Stimulated activated CD4-positive, alpha-beta T cell treated with anti-CD3 and anti-CD28 coated beads, Interleukin-1b, Interleukin-23, amount 100 ng/mL, for 24 hours (primary cell): ENCODE measurements around the gene RIN3.

Experiments used
- DNase-seq, 4 experiments: peaks; one replicate each; pipeline ENCODE4 v3.0.0-alpha.2; 2020; ENCODE audit warnings: low read depth in 4 of 4, low spot score in 1 of 4

RIN3 gene

DNA sequence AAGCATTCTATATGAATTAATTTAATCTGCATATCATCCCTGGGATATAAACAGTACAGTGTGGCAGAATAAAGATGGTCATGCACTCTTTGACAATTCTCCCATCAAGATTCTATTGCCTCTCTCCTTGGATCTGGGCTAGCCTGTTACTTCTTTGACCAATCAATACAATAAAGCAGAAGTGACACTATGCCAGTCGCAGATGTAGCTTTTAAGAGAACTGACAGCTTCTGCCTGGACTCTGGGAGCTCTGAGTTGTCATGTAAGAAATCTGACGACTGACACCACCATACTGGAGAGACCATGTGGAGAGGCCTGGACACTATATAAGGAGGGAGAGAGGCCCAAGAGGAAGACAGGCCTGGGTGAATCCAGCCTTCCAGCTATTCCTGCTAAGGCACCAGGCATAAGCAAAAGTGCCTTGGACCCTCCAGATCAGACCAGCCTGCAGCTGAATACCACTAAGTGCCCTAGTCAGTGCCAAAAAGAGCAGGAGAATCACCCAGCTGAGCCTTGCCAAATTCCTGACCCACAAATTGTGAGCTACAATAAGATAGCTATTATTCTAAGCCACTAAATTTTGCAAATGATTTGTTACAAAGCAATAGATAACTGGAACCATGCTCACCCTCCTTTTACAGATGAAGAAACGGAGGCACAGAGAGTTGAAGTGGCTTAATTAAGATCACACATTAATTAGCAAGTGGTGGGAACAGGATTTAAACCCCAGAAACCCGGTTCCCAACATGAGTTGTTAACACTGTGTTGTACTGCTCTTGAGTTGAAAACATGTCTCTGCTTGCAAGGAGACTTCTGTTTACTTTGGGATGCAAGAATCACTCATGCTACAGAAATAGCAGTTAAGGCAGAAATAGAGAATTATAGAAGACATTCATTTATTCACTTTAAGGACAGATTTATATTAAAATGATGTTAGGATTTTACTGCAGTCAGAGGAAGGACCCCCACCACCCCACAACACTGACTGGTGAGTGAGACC lies 84.6 kb downstream of the RIN3 start:
- no peak for DNase-seq

GRCh38 chr14:92599811-92600210 lies 86.2 kb downstream of the RIN3 start:
- DNase-seq: no peak

GRCh38 chr14:92600318-92601053 lies 86.9 kb downstream of the RIN3 start:
- DNase-seq: no peak

DNA sequence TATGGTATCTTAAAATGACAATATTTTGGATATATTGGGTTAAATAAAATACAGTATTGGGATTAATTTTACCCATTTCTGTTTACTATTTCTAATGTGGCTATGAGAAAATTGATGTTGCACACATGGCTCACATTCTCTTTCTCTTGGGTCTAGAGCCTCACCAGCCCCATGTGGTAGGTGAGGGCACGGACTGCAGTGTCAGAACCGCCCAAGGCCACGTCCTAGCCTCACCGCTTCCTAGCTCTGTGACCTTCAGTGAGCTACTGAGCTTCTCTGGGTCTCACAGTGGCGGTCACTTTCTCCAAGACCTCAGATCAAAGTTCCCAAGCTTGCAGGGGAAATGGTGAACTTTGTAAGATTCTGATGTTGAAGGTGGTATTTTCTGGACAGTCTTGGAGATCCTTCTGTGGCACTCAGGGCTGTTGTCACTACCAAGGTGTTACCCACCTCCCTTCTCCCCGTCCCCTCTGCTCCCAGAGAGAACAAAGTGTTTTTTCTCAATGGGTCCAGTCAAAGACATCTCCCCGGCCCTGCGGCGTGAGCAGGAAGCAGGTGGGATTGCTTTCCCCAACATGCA lies 87.6 kb downstream of the RIN3 start:
- no peak for DNase-seq

- DNase-seq: no peak
Measured at GRCh38 chr14:92601757-92602417, 88.3 kb downstream of the RIN3 start.

DNA sequence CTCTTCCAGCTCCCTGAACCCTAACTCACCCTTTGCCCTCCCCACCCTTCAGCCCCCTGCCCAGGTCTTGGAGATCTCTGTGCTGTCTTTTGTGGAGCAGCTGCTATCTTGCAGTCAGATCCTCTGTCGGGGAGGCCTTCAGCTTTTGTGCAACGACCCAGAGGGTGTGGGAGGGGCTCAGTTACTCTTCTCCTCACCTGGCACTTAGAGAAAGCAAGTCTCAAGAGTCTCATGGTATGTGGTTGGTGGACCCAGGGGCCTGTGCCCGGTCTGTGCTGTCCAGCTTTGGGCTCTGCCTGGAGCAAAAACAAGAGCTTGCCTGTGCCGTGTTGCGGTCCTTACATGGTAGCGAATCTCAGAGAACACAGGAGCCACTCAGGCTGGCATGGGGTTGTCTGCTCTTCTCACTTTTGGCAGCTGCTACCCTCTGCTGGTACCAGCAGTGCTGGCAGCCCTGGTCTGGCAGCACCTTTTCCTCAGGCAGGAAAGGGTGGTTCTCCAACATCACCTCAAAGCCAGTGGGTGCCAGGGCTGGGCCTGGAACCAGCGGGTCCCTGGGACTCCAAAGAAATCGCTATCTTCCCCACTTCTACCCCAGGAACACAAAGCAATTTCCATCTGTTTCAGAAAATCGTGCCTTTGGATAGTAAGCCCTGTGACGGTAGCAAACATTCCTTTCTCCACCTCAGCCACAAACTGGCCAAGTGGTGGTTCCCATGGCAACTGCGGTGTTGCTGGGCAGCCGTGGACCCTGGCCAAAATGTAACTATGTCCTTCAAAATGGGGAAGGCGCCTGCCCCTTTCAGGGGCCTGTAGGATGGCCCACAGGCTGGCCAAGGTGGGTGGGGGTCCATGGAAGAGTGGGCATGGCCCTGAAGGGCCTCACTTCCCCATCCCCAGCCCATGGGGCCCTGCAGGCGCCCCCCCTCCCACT lies 90.0 kb downstream of the RIN3 start:
- DNase-seq: peak in 1 of 4 experiments; percentile 15

GRCh38 chr14:92605274-92605940 lies 91.8 kb downstream of the RIN3 start:
- no peak for DNase-seq

GRCh38 chr14:92607251-92607650 lies 93.7 kb downstream of the RIN3 start:
- no peak for DNase-seq

DNA sequence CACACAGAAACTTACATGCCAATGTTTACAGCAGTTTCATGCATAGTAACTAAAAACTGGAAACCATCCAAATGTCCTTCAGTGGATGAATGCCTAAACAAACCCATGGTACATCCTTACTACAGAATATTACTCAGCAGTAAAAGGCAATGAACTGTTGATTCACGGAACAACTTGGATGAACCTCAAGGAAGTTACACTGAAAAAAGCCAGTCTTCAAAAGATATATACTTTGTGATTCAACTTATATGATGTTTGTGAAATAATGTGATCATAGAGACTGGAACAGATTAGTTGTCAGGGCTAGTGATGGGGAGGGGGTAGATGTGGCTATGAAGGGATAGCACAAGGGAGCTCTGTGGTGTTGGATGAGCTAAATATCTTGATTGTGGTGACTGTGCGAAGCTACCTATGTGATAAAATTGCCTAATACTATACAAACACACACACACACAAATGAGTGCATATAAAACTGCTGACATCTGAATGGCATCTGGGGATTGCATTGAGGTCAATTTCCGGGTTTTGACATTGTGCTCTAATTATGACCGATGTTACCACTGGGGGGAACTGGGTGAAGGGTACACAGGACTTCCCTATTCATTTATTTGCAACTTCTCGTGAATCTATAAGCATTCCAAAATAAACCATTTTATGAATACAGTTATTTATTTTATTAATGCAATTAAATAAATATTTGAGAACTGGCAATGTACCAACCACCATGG lies 94.3 kb downstream of the RIN3 start:
- DNase-seq: no peak

DNA sequence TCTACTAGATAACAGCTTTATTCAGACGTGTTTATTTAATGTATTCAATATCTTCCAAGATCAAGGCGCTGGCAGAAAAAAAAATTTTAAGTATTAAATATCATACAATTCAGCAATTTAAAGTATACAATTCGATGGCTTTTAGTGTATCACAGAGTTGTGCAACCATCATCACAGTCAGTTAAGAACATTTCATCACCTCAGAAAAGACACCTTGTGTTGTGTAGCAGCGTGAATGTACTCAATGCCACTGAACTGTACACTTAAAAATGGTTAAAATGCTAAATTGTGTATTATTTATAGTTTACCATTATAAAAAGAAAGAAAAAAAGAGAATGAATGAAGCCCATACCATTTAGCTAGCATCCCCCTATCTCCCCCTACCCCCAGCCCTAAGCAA lies 96.4 kb downstream of the RIN3 start:
- DNase-seq: no peak

- DNase-seq: no peak
Measured at GRCh38 chr14:92610849-92611271, 97.3 kb downstream of the RIN3 start.

- DNase-seq: peak in 3 of 4 experiments; percentile 47 to 50 (median 48)
Measured at GRCh38 chr14:92613008-92613658, 99.6 kb downstream of the RIN3 start.

DNA sequence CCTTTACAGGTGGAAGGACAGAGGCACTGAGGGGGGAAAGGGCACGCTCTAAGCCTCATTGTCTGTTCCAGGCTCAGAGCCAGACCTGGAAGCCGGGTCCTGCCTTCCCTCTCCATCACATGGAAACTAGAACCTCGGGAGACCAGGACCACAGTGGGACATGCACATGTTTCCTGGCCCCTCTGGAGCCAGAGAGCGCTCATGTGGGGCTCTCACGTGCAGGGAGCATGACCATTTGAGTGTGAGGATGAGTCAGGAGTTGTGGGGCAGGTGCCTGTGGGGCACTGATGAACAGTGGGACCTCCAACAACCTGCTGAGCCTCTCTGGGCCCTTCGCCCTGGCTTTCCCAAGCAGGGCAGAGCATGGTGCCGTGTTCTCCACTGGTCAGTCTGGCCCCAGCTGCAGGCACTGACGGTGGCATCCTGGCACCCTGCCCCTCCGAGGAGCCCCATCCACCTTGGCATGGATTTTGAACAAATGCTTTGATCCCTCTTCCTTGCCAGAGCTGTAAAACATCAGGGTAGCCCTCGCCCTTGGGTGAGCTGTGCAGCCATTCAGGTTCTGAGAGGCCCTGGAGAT lies 100.2 kb downstream of the RIN3 start:
- no peak for DNase-seq

GRCh38 chr14:92615451-92615850 lies 101.9 kb downstream of the RIN3 start:
- DNase-seq: peak in 3 of 4 experiments; percentile 9 to 25 (median 13)

DNA sequence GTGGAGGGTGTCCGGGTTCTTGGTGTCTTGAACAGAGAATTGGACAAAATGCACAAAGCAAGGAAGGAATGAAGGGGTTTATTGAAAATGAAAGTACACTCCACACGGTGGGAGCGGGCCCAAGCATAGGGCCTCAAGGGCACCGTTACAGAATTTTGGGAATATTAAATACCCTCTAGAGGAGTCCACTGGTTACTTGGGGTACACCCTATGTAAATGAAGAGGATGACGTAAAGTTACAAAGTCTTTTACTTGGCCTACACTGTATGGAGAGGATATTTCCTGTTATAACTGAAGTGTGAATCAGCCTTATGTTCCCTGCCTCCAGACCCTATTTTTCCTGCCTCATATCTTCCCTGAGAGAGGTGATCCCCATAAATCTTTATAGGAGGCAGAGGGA lies 102.6 kb downstream of the RIN3 start:
- no peak for DNase-seq

GRCh38 chr14:92617581-92617980 lies 104.0 kb downstream of the RIN3 start:
- DNase-seq: no peak

DNA sequence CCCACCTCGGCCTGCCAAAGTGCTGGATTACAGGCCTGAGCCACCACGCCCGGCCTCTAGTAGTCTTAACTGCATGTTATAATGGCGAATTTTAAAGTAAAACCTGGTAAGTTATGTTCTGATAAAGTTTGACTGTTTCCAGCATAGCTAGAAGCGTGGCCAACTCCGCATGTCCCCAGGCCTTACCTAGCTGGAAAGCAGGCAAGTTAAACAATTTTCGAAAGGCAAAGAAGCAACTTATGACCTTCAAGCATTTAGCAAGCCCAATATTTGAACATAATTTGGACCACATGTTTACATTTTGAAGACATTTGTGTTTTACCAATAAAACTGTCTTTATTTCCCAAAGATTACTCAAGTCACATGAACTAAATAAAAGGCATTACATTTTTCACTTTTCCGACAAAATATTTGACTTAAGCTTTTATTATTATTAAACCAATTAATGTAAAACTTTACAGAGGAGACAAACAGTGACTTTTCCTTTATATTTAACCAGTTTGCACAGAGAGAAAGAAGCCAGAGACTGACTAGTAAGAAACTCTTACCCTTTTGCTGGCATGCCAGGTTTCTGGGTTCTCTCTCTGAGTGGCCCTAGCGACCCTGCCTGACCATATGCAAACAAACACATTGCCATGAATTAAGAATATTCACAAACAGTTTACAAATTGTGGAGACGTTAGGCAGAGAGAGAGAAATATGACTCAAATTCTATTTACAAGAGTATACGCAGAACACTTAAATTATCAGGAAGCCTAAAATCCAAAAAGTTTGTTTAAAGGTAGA lies 106.3 kb downstream of the RIN3 start:
- no peak for DNase-seq
